B cell (primary cell): ENCODE data around the gene ABCA4.

Experiments
- EZH2 ChIP-seq: IDR thresholded peaks from 2 replicates; pipeline ENCODE4 v1.6.1; 2012; ENCODE audit warnings: borderline replicate concordance, low read depth, mild to moderate bottlenecking, moderate library complexity, low read length; ENCODE audit not compliant: insufficient read depth, poor library complexity, severe bottlenecking
- TF ChIP-seq, protein P1 (sequence below): fragments of 200-600 bp; IDR thresholded peaks from one replicate; pipeline ENCODE4 v1.8.0; 2022; ENCODE audit warnings: antibody characterized with exemption, mild to moderate bottlenecking

GRCh38 chr1:94110946-94111740 lies 9.8 kb downstream of the ABCA4 start:
- TF ChIP-seq, protein P1, sequence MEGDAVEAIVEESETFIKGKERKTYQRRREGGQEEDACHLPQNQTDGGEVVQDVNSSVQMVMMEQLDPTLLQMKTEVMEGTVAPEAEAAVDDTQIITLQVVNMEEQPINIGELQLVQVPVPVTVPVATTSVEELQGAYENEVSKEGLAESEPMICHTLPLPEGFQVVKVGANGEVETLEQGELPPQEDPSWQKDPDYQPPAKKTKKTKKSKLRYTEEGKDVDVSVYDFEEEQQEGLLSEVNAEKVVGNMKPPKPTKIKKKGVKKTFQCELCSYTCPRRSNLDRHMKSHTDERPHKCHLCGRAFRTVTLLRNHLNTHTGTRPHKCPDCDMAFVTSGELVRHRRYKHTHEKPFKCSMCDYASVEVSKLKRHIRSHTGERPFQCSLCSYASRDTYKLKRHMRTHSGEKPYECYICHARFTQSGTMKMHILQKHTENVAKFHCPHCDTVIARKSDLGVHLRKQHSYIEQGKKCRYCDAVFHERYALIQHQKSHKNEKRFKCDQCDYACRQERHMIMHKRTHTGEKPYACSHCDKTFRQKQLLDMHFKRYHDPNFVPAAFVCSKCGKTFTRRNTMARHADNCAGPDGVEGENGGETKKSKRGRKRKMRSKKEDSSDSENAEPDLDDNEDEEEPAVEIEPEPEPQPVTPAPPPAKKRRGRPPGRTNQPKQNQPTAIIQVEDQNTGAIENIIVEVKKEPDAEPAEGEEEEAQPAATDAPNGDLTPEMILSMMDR = no peak
- TF ChIP-seq EZH2 = no peak
